ENCODE data around the gene ADGRL3. TPM values are rescaled to one million over a fixed set of nuclear protein-coding genes. Genes with fewer than 3 reads are reported as not detected.

ADGRL3 gene
- total and polyA plus RNA-seq, 2 donors (not counting 1 experiment from before 2014, with no cell fraction given) = under 0.01 to 0.05 TPM

DNA sequence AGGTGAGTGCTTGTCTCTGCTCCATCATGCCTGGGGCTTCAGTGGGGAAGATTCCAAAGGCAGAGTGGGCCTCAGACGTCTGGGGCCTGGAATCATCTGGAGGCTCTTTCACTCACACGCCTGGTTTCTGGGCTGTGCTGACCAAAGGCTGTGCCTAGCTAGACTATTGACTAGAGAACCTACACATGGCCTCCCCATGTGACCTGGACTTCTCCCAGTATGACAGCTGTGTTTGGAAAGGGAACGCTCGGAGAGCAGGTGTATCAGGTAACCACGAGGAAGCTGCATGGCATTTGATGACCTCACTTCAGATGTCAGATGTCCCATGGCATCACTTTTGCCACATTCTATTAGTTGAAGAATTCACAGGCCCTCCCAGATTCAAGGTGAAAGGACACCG is 51.0 kb downstream of the ADGRL3 start:
- H2AFZ ChIP-seq (ENCODE audit: low read length) = no peak overlapping the region
- H3K4me3 ChIP-seq (replicated peaks in 1 of 4; ENCODE audit: control extremely low read depth in 1 of 4, insufficient read depth in 1 of 4, low read depth in 3 of 4, low read length in 4 of 4) = no peak overlapping the region
- H3K9me3 ChIP-seq (ENCODE audit: control insufficient read depth, insufficient read depth, low read depth, low read length) = no peaks in the 10 kb centered on the region
- DNase-seq (ENCODE audit: low read depth in 2 of 2) = no peak
- H3K27me3 ChIP-seq (ENCODE audit: control insufficient read depth, insufficient read depth, low read length) = no peaks in the 10 kb centered on the region
- no peaks in the 10 kb centered on the region for H4K20me1 ChIP-seq (ENCODE audit: control insufficient read depth, extremely low read depth, insufficient read depth, low read length)
- no peak overlapping the region for H3K9ac ChIP-seq (ENCODE audit: insufficient read depth, low read length)
- no peak overlapping the region for H3K4me2 ChIP-seq (ENCODE audit: extremely low read depth, insufficient read depth, low read length)
- no peaks in the 10 kb centered on the region for H3K4me1 ChIP-seq (ENCODE audit: control insufficient read depth, extremely low read depth, insufficient read depth, low read length)
- no peaks in the 10 kb centered on the region for H3K36me3 ChIP-seq (ENCODE audit: control insufficient read depth, insufficient read depth, low read length)
- H3K27ac ChIP-seq (ENCODE audit: insufficient read depth, low read length) = no peak overlapping the region
- TF ChIP-seq, protein P1, sequence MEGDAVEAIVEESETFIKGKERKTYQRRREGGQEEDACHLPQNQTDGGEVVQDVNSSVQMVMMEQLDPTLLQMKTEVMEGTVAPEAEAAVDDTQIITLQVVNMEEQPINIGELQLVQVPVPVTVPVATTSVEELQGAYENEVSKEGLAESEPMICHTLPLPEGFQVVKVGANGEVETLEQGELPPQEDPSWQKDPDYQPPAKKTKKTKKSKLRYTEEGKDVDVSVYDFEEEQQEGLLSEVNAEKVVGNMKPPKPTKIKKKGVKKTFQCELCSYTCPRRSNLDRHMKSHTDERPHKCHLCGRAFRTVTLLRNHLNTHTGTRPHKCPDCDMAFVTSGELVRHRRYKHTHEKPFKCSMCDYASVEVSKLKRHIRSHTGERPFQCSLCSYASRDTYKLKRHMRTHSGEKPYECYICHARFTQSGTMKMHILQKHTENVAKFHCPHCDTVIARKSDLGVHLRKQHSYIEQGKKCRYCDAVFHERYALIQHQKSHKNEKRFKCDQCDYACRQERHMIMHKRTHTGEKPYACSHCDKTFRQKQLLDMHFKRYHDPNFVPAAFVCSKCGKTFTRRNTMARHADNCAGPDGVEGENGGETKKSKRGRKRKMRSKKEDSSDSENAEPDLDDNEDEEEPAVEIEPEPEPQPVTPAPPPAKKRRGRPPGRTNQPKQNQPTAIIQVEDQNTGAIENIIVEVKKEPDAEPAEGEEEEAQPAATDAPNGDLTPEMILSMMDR (conservative IDR thresholded peaks at IDR 0.05 in 1 of 2, IDR thresholded peaks at IDR 0.05 in 1 of 2; ENCODE audit: low read depth in 1 of 2, low read length in 2 of 2) = no peak
- no peak for TF ChIP-seq EZH2 (IDR thresholded peaks at IDR 0.05; ENCODE audit: low read length, missing control alignments)
- no peaks in the 10 kb centered on the region for H3K79me2 ChIP-seq (ENCODE audit: control insufficient read depth, insufficient read depth, low read length)

DNA sequence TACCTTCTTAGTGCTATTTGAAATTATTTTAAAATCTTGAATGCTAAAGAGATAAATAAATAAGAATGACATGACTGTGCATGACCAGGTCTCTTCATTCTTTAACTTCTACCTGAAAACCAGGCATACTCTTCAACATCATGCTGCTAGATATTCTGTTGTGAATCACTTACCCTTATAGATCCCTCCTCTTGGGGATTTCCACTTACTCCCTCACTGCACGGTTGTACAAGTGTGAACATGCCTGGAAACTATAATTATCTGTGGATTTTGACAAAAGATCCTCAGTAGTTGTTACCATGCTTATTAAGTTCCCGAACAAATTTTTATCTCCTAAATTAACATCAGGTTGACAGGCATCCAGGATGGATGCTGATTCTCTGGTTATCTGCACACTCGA is 54.3 kb downstream of the ADGRL3 start:
- H3K27ac ChIP-seq (ENCODE audit: insufficient read depth, low read length) = no peak overlapping the region
- TF ChIP-seq, protein P1 (conservative IDR thresholded peaks at IDR 0.05 in 1 of 2, IDR thresholded peaks at IDR 0.05 in 1 of 2; ENCODE audit: low read depth in 1 of 2, low read length in 2 of 2) = no peak
- TF ChIP-seq EZH2 (IDR thresholded peaks at IDR 0.05; ENCODE audit: low read length, missing control alignments) = no peak
- no peaks in the 10 kb centered on the region for H3K79me2 ChIP-seq (ENCODE audit: control insufficient read depth, insufficient read depth, low read length)
- no peaks in the 10 kb centered on the region for H3K4me1 ChIP-seq (ENCODE audit: control insufficient read depth, extremely low read depth, insufficient read depth, low read length)
- H3K27me3 ChIP-seq (ENCODE audit: control insufficient read depth, insufficient read depth, low read length) = no peaks in the 10 kb centered on the region
- no peak overlapping the region for H3K9ac ChIP-seq (ENCODE audit: insufficient read depth, low read length)
- DNase-seq (ENCODE audit: low read depth in 2 of 2) = no peak
- H3K9me3 ChIP-seq (ENCODE audit: control insufficient read depth, insufficient read depth, low read depth, low read length) = no peaks in the 10 kb centered on the region
- H3K4me2 ChIP-seq (ENCODE audit: extremely low read depth, insufficient read depth, low read length) = no peak overlapping the region
- no peaks in the 10 kb centered on the region for H4K20me1 ChIP-seq (ENCODE audit: control insufficient read depth, extremely low read depth, insufficient read depth, low read length)
- no peak overlapping the region for H3K4me3 ChIP-seq (replicated peaks in 1 of 4; ENCODE audit: control extremely low read depth in 1 of 4, insufficient read depth in 1 of 4, low read depth in 3 of 4, low read length in 4 of 4)
- H2AFZ ChIP-seq (ENCODE audit: low read length) = no peak overlapping the region
- H3K36me3 ChIP-seq (ENCODE audit: control insufficient read depth, insufficient read depth, low read length) = no peaks in the 10 kb centered on the region

DNA sequence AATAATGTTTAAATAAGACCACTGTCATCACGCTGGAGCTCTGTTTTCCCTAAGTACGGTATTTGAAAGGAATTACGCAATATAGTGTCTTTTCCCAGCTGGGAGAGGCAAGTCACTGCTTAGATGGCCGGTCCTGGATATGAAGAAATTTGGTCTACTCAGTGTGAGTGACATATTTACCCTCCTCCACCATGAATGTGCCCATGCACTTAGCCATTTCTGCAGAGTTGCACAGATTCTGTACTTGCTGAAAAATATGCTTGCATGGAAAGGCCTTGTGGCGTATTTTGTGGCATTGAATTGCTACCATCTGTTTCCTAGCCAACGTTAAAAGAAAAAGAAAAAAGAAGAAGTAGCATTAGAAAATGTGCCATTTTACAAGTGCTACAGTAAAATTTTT is 73.1 kb downstream of the ADGRL3 start:
- peak in 1 of 2 donors; percentile 60 for DNase-seq (ENCODE audit: low read depth in 2 of 2)
- Histone ChIP-seq H2AFZ (ENCODE audit: low read length) (no peak overlapping the region), H3K9ac (ENCODE audit: insufficient read depth, low read length) (no peak overlapping the region), H3K4me1 (ENCODE audit: control insufficient read depth, extremely low read depth, insufficient read depth, low read length) (no peaks in the 10 kb centered on the region), H3K4me3 (replicated peaks in 1 of 4; ENCODE audit: control extremely low read depth in 1 of 4, insufficient read depth in 1 of 4, low read depth in 3 of 4, low read length in 4 of 4) (no peak overlapping the region), H3K79me2 (ENCODE audit: control insufficient read depth, insufficient read depth, low read length) (no peaks in the 10 kb centered on the region), H3K36me3 (ENCODE audit: control insufficient read depth, insufficient read depth, low read length) (no peaks in the 10 kb centered on the region), H4K20me1 (ENCODE audit: control insufficient read depth, extremely low read depth, insufficient read depth, low read length) (no peaks in the 10 kb centered on the region), H3K27ac (ENCODE audit: insufficient read depth, low read length) (no peak overlapping the region), H3K9me3 (ENCODE audit: control insufficient read depth, insufficient read depth, low read depth, low read length) (no peaks in the 10 kb centered on the region), H3K27me3 (ENCODE audit: control insufficient read depth, insufficient read depth, low read length) (no peaks in the 10 kb centered on the region), H3K4me2 (ENCODE audit: extremely low read depth, insufficient read depth, low read length) (no peak overlapping the region)
- TF ChIP-seq, protein P1 (conservative IDR thresholded peaks at IDR 0.05 in 1 of 2, IDR thresholded peaks at IDR 0.05 in 1 of 2; ENCODE audit: low read depth in 1 of 2, low read length in 2 of 2) = no peak
- TF ChIP-seq EZH2 (IDR thresholded peaks at IDR 0.05; ENCODE audit: low read length, missing control alignments) = no peak
